GM15510 (cell line): Measurements from ENCODE around the gene GOLGA5.

ENCODE experiments used
- POLR2A ChIP-seq: IDR thresholded peaks from 3 replicates; pipeline ENCODE4 v1.6.1; 2011; ENCODE audit warnings: borderline replicate concordance; ENCODE audit not compliant: insufficient read length; ENCODE audit errors: extremely low read depth

GOLGA5 gene

DNA sequence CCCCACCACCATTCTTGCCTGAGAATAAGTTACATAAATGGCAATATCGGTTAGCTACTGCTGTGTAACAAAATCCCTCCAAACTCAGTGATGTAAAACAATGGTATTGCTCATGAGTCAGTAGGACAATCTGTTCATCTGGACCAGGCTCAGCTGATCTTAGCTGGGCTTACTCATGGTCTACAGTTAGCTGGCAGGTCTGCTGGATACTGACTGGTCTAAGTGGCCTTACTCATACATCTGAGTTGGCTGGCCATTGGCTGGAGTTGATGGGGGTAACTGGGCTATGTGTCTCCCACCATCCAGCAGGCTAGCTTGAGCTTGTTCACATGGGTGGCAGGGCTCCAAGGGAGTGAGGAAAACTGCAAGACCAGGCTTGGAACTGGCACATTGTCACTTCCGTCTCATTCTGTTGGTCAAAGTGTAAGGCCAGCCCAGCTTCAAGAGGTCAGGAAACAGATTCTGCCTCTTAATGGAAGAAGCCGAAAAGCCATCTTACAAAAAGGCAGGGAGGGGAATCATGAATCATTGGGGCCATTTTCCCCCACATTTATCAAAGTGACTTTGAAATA, 72.2 kb downstream of the GOLGA5 start:
- TF ChIP-seq POLR2A: no peak

DNA sequence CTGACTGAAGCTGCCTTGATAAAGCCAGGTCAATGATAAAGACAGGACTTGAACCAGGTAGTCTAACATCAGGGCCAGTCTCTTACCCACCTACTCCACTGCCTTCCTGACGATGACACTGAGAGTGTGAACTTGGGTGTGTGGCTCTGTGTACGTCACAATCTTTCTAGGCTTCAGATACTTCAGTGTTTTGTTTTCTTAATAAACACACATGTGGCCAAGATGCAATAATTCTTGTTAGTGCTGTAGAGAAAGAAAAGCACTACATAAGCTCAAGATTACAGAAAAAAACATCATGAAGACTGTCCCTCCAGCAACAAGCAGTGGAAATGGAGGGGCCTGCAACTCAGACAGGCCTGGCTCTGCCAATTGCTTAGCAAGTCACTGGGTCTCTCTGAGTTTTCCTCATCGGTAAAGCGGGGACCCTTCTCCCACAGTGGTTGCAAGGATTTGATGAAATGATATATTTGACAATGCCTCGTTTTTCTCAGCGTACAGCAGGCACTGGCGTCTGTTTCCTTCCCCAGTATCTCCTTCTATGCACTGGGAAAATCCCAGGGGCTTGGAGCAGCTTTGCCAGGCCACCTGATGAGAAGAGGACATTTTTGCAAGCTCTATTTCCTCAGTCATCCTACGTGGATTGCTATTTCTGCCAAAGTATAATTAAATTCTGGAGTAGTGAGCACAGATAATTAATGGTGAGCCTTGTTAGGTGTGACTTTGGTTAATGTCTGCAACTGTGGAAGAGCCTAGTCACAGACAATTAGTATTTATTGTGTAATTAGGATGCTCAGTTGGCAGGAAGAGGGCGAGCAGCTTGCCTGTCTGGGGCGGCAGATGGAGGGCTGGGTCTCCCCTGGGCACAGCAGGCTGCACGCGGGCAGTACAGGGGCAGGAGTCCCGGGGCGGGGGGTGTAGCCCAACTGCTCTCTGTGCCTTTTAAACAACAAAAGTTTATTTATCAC, 73.1 kb downstream of the GOLGA5 start:
- no peak for TF ChIP-seq POLR2A

DNA sequence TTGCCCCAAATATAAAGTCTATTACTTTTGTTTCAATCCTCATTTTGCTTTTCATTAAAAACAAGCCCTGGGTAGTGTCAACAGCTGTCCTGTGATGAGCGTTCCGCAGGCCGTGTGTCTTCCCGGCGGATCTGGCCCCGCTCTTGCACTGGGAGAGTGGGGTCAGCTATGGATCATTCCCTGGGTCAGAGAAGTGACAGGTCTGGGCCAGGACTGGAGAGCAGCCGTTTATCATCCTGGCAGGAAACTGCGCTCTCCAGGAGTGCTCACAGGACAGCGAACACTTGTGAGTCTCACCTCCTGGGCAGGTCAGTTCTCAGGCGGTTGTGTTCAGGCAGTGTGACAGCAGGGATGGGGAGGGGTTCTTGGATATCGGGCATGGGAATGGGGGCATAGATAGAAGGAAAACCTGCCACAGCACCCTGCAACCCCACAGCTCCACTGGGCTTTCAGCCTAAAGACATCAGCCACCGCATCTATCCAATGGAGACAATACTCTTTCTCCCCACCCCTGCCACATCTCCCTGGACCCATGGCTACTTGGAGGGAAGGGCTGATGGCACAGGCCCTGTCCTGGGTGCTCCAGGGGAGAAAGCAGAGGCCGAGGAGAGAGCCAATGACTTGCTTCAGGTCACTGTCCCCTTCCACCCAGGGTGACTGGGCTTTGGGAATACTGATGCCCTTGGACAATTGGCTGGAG, 81.0 kb downstream of the GOLGA5 start:
- no peak for TF ChIP-seq POLR2A

DNA sequence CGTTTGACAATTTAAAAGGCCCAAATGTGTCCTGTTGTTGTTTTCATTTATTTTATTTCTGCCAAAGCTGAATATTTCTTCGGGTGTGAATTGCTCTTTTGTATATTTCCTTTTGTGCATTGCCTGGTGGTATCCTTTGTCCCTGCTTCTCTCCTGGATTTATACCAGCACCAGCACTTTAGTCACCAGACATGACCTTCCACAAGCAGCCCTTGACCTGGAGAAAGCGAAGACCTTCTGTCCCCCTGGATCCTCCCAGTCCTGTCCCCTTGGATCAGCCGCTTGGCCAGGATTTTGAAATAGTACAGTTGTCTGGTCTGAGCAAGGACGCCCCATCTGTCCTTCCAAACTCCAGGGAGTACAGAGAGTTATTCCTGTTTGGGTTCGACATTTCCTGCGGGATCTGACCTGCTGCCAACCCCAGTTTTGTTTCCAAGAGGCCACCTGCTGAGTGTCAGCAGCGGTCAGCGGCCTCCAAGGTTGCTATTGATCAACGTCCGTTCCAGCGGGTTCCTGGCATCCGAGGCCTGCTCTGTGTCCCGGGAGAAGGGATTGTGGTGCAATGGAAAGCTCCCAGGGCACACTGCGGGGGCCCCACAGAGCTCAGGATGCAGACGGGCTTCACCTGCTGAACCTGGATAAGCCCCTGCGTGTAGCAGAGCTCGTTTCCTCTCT, 83.8 kb downstream of the GOLGA5 start:
- TF ChIP-seq POLR2A: no peak

DNA sequence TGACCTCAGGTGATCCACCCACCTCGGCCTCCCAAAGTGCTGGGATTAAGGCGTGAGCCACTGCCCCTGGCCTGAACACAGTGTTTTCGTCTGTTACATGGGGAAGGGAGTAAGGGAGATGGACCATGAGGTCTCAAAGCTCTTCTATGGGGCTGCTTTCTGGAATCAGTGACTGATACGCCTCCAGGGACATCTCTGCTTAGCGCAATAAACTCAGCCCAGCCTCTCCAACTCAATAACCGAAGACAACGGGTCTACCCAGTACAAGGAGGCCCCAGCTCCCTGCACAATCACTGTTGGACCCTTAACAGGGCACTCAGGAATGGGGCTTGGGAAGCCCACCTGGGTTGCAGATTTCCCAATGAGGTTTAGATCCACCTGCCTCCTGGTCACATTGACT, 86.2 kb downstream of the GOLGA5 start:
- no peak for TF ChIP-seq POLR2A

DNA sequence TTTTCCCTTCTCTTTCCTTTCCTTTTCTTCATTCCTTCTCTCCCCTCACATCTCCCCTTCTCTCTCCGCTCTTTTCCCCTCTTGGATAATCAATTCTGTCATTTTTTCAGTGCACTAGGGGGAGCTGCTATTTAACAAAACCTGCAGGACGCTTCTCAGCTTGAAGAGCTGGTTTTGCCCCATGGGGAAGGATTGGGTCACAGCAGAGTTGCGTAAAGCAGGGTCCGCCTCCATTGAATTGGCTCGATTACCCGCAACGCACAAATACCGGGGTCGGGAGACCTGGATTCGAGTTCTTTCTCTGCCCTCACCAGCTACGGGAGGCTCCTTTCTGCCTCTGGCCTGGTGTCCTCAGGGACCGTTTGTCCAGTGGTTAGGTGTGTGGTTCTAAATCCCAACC, 86.7 kb downstream of the GOLGA5 start:
- TF ChIP-seq POLR2A: no peak

DNA sequence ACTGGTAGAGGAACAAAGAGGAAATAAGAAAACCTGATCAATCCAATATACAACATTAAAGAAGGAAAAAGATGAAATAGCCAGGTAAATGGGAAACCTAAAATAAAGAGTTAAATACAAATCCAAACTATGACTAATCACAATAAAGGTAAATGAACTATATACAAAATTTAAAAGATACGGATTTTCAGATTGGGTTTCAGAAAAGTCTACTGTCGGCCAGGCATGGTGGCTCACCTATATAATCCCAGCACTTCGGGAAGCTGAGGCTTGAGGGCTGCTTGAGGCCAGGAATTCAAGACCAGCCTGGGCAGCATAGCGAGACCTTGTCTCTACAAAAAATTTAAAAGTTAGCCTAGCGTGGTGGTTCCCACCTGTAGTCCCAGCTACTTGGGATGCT, 89.0 kb downstream of the GOLGA5 start:
- no peak for TF ChIP-seq POLR2A

DNA sequence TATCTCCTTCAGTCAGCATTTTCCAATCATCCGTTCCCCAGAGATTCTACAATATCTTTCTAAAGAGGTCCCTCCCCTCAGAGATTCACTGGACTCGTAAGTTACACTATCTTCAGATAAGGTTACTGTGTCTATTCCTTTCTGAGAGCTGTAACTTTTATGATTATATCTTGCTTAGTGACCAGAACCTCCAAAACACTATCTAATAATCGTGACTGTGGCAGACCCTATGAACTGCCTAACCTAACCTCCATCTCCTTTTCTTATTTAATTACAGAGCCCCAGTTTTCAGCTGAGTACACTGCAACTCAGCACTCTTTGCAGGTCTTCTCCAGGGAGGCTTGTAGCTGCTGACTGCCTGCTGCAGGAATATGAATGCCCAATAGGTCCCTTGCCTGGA, 90.3 kb downstream of the GOLGA5 start:
- TF ChIP-seq POLR2A: no peak

DNA sequence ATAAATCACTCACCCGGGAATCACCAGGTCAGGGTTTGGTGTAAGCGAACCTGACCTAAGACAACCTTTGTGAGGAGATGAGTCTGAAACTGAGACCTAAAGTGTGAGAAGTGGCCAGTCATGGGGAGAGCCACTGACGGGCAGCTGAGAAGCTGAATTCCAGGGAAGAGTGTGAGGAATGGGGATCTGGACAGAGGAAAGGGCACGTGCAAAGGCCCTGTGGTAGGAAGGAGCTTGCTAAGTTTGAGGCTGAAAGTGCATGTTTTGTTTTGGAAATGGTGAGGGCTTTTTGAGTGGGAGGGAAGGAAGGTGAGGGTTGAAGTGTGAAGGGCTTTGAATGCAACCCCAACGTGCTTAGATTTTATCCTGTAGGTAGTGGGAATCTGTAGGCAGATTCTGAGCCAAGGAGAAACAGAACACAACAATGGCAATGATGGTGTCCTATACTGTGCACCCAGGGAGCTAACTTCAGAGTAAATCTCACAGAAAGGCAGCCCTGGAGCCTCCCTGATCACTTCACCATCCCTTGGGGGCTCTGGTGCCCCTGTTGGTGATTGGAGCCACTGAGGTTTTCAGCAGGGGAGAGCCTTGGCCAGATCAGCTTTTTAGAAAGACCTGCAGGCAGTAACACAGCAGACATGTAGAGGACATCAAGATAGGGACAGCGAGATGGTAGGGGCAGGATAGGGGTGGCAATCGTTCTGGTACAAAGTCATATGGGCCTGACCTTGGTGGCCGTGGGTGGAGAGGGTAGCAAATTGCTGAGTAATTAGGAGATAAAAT, 91.4 kb downstream of the GOLGA5 start:
- no peak for TF ChIP-seq POLR2A

DNA sequence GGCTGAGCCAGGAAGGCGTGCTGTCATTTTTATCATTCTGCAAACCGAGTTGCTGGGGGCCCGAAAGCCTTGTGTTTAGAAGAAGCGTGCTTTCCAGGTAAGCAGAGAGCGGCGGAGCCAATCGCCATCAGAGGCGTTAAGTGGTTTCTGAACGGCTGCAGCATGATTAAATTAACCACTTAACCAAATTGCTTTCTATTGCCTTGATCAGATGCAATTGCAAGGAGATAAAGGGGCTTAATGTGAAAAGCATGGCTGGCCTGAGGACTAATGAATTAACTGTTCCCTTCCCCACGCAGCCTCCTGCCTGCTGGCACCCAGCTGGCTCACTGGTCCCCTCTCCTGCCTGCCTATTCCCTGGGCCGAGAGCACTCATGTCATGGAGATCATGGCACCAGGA, 92.2 kb downstream of the GOLGA5 start:
- TF ChIP-seq POLR2A: no peak

DNA sequence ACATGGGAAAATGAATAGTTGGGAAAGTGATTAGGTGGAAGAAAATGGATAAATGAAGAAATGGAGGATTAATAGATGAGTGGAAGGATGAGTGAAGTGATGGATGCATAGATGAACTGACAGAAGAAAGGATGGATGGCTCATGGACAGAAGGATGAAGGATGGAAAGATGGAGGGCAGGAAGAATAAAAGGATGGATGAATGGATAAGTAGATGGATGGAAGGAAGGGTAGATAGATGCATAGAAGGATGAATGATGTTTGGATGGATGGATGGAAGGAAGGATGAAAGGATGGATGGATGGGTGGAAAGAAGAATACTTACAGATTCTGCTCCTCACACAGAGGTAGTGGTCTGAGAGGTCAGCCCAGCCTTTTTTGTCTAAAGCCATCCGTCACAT, 93.1 kb downstream of the GOLGA5 start:
- no peak for TF ChIP-seq POLR2A

DNA sequence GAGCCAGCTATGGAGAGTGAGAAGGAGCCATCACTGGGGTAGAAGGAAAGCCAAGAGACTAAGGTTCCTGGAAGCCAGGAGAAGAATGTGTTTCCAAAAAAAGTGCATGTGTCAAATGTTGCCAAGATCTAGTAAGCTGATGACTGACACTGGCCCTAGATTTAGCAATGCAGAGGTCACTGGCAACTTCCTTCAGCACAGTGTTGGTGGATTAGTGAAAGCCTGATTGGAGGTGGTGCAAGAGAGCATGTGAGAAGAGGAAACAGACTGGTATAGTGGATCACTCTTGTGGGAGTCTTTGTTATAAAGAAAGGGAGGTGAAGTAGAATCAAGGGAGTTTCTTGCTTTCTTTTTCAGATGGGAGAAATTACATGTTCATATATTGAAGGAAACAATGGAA, 94.8 kb downstream of the GOLGA5 start:
- no peak for TF ChIP-seq POLR2A
